ENCODE results near the gene CYP4B1. TPM values are rescaled to one million over a fixed set of nuclear protein-coding genes. Genes with fewer than 3 reads are reported as not detected.
"Not testable (repeated sequence)": the region's sequence is repeated elsewhere in the genome, so short reads cannot be mapped to it uniquely, and the experiment has no call there.

The CYP4B1 gene
- total RNA-seq, 2 experiments from 2014 or later = not detected

DNA sequence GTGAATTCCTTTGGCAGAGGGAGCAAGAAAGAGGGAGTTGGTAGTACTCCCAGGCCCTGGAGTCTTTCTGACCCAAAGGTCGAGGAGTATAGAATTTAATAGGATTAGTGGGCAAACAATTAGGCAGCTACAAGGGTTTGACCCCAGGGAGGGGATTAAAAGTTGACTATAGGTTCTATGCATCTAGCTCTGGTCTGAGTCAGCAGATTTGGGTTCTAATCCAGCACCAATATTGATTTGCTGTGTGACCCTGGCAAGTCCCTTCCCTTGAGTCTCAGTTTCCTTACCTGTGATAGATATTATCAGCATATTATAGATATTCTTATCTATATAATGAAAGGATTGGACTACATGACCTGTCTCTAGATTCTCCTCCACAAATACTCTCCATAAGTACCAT, 44.9 kb upstream of the CYP4B1 start:
- H3K27me3 Mint-ChIP-seq = peaks cover 79% of the 10 kb centered on the region
- TF ChIP-seq CTCF (IDR thresholded peaks at IDR 0.05) = no peak
- no peak overlapping the region for H3K27ac Mint-ChIP-seq
- H3K4me3 Mint-ChIP-seq = no peak overlapping the region
- intact Hi-C loops (cut with DNase I, micrococcal nuclease) = no loop called here
- ATAC-seq (ENCODE audit: poor library complexity) (no peak), DNase-seq (no peak)
- no peaks in the 10 kb centered on the region for H3K4me1 ChIP-seq (ENCODE audit: insufficient read depth, low read length)
- no peaks in the 10 kb centered on the region for H3K36me3 ChIP-seq (ENCODE audit: insufficient read depth, low read length)
- H3K9me3 ChIP-seq (ENCODE audit: control insufficient read depth in 1 of 2, insufficient read depth in 1 of 2, low read length in 2 of 2) = no peaks in the 10 kb centered on the region
- POLR2A ChIA-PET = no interaction called here
- peaks cover 6 to 10% of the 10 kb centered on the region in 2 experiments for H3K27me3 ChIP-seq (ENCODE audit: control insufficient read depth in 1 of 2, insufficient read depth in 2 of 2, low read length in 2 of 2)
- H3K4me1 Mint-ChIP-seq (ENCODE audit: low read depth) = no peaks in the 10 kb centered on the region
- H3K4me3 ChIP-seq (ENCODE audit: low read length) = no peak overlapping the region
- H3K36me3 Mint-ChIP-seq (ENCODE audit: low read depth) = no peaks in the 10 kb centered on the region
- no peak overlapping the region for H3K27ac ChIP-seq (ENCODE audit: low read depth in 1 of 2, low read length in 2 of 2)
- CTCF ChIA-PET = no interaction called here
- no peaks in the 10 kb centered on the region for H3K9me3 Mint-ChIP-seq

DNA sequence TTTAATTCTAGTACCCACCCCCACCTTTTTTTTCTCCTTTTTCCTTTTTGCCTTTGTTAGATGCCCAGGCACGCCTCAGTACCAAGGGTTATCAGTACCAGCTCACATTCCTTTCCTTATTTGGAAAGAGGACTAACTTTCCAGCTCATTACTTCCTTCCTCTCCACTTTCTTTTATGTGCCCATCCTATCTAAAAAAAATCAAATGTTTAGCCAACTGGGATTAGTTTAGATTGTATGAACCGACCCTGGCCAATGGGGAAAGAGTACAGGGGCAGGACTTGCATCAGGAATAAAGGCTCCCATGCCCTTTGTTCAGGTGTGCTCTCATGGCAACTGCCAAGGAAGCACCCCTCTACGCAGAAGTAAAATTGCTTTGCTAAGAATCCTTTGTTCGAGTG, 44.1 kb upstream of the CYP4B1 start:
- intact Hi-C loops (cut with DNase I, micrococcal nuclease); H3K36me3 Mint-ChIP-seq (ENCODE audit: low read depth); H3K9me3 Mint-ChIP-seq; DNase-seq; H3K4me1 Mint-ChIP-seq (ENCODE audit: low read depth); H3K36me3 ChIP-seq (ENCODE audit: insufficient read depth, low read length); H3K27me3 ChIP-seq (ENCODE audit: control insufficient read depth in 1 of 2, insufficient read depth in 2 of 2, low read length in 2 of 2); H3K9me3 ChIP-seq (ENCODE audit: control insufficient read depth in 1 of 2, insufficient read depth in 1 of 2, low read length in 2 of 2); CTCF ChIA-PET; H3K4me3 Mint-ChIP-seq; H3K4me3 ChIP-seq (ENCODE audit: low read length); H3K27ac ChIP-seq (ENCODE audit: low read depth in 1 of 2, low read length in 2 of 2); H3K27ac Mint-ChIP-seq; H3K4me1 ChIP-seq (ENCODE audit: insufficient read depth, low read length); POLR2A ChIA-PET; ATAC-seq (ENCODE audit: poor library complexity): not testable (repeated sequence)
- peaks cover 74% of the 10 kb centered on the region for H3K27me3 Mint-ChIP-seq

GRCh38 chr1:46755121-46755520, 43.7 kb upstream of the CYP4B1 start:
- Histone ChIP-seq H3K4me3 (ENCODE audit: low read length) (no peak overlapping the region), H3K9me3 (ENCODE audit: control insufficient read depth in 1 of 2, insufficient read depth in 1 of 2, low read length in 2 of 2) (no peaks in the 10 kb centered on the region), H3K27me3 (ENCODE audit: control insufficient read depth in 1 of 2, insufficient read depth in 2 of 2, low read length in 2 of 2) (peaks cover 6 to 10% of the 10 kb centered on the region in 2 experiments), H3K36me3 (ENCODE audit: insufficient read depth, low read length) (no peaks in the 10 kb centered on the region), H3K4me1 (ENCODE audit: insufficient read depth, low read length) (no peaks in the 10 kb centered on the region), H3K27ac (ENCODE audit: low read depth in 1 of 2, low read length in 2 of 2) (no peak overlapping the region)
- no peaks in the 10 kb centered on the region for H3K4me1 Mint-ChIP-seq (ENCODE audit: low read depth)
- DNase-seq = no peak
- TF ChIP-seq CTCF (IDR thresholded peaks at IDR 0.05) = no peak
- H3K4me3 Mint-ChIP-seq = no peak overlapping the region
- no peak overlapping the region for H3K27ac Mint-ChIP-seq
- peaks cover 71% of the 10 kb centered on the region for H3K27me3 Mint-ChIP-seq
- no peak for ATAC-seq (ENCODE audit: poor library complexity)
- H3K36me3 Mint-ChIP-seq (ENCODE audit: low read depth) = no peaks in the 10 kb centered on the region
- POLR2A ChIA-PET = no interaction called here
- intact Hi-C loops (cut with DNase I, micrococcal nuclease) = no loop called here
- CTCF ChIA-PET = no interaction called here
- H3K9me3 Mint-ChIP-seq = no peaks in the 10 kb centered on the region

DNA sequence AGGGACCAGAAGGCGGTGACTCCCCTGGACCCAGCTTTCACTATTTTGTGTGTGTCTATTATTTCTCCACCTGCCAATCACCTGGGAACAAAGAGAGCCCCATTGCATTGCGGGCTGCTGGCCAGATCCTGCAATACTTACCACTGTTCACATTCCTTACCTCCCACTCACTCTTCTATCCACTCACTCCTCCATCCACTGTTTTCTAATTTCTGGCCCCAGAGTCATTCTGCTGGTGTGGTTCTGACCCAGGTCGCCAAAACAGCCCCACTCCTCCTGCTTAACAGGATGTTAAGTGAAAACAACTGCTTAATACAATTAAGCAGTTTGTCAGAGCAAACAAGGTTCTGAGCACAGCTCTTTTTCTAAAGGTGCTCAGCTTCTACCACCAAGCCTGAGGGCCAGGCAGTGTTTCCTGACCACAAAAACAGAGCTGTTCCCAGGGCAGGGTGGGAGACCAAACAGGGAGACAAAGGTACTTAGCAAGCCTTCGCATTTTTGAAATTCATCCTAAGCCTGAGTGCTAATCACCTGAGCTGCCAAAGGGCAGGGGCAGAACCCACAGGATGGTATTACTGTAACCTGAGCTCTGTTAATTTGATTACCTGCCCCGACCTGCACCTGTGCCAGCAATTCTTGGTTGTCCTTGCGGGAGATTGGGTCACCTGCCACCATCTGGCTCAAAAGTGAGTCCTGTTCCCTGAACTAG, 41.4 kb upstream of the CYP4B1 start:
- Histone ChIP-seq H3K4me1 (ENCODE audit: insufficient read depth, low read length) (no peaks in the 10 kb centered on the region), H3K4me3 (ENCODE audit: low read length) (no peak overlapping the region), H3K27me3 (ENCODE audit: control insufficient read depth in 1 of 2, insufficient read depth in 2 of 2, low read length in 2 of 2) (peaks cover 0 to 10% of the 10 kb centered on the region in 2 experiments), H3K27ac (ENCODE audit: low read depth in 1 of 2, low read length in 2 of 2) (no peak overlapping the region), H3K36me3 (ENCODE audit: insufficient read depth, low read length) (no peaks in the 10 kb centered on the region), H3K9me3 (ENCODE audit: control insufficient read depth in 1 of 2, insufficient read depth in 1 of 2, low read length in 2 of 2) (no peaks in the 10 kb centered on the region)
- no peak overlapping the region for H3K4me3 Mint-ChIP-seq
- H3K27ac Mint-ChIP-seq = no peak overlapping the region
- CTCF ChIA-PET = no interaction called here
- peaks cover 66% of the 10 kb centered on the region for H3K27me3 Mint-ChIP-seq
- H3K9me3 Mint-ChIP-seq = no peaks in the 10 kb centered on the region
- no peak for TF ChIP-seq CTCF (IDR thresholded peaks at IDR 0.05)
- intact Hi-C loops (cut with DNase I, micrococcal nuclease) = no loop called here
- ATAC-seq (ENCODE audit: poor library complexity) = no peak
- no peaks in the 10 kb centered on the region for H3K4me1 Mint-ChIP-seq (ENCODE audit: low read depth)
- no peak for DNase-seq
- H3K36me3 Mint-ChIP-seq (ENCODE audit: low read depth) = no peaks in the 10 kb centered on the region
- POLR2A ChIA-PET = no interaction called here
